HepG2 (cell line): ENCODE results near the gene SCAMP3. TPM values are rescaled to one million over a fixed set of nuclear protein-coding genes. Genes with fewer than 3 reads are reported as not detected.

Experiments used
- ARNTL ChIP-seq: sonication (generic); formaldehyde crosslinking; IDR thresholded peaks from 2 replicates; pipeline ENCODE4 v1.4.0; 2020; ENCODE audit warnings: mild to moderate bottlenecking, missing genetic modification reagents
- ELF1 ChIP-seq: sonication (generic); formaldehyde crosslinking; IDR thresholded peaks from 2 replicates; pipeline ENCODE4 v1.4.0; 2020; ENCODE audit warnings: missing genetic modification reagents
- ELF4 ChIP-seq: sonication (generic); formaldehyde crosslinking; IDR thresholded peaks from 2 replicates; pipeline ENCODE4 v1.5.0; 2020; ENCODE audit warnings: missing genetic modification reagents, mild to moderate bottlenecking, moderate library complexity, borderline replicate concordance
- HNF4A ChIP-seq: sonication (generic); formaldehyde crosslinking; IDR thresholded peaks from 2 replicates; pipeline ENCODE4 v1.4.0; 2020; ENCODE audit warnings: missing genetic modification reagents
- MAFG ChIP-seq: sonication (generic); formaldehyde crosslinking; IDR thresholded peaks from 2 replicates; pipeline ENCODE4 v1.5.1; 2020; ENCODE audit warnings: mild to moderate bottlenecking, missing genetic modification reagents
- MAFK ChIP-seq, 2 experiments: IDR thresholded peaks in 1 of 2; conservative IDR thresholded peaks in 1 of 2; 2 replicates each; pipeline ENCODE4 v1.6.1; 2011; ENCODE audit warnings: improper control_type of control experiment in 2 of 2, low read length in 2 of 2
- SKIL ChIP-seq: sonication (generic); formaldehyde crosslinking; IDR thresholded peaks from 2 replicates; pipeline ENCODE4 v1.8.0; 2022; ENCODE audit warnings: missing genetic modification reagents, mild to moderate bottlenecking, moderate library complexity, borderline replicate concordance
- SMC3 ChIP-seq: IDR thresholded peaks from 2 replicates; pipeline ENCODE4 v1.6.1; 2011; ENCODE audit warnings: low read length, improper control_type of control experiment
- SNRNP70 ChIP-seq: fragments of 200-400 bp; formaldehyde crosslinking; IDR thresholded peaks from 2 replicates; pipeline ENCODE4 v1.6.1; 2017; ENCODE audit warnings: mild to moderate bottlenecking, low read depth, low read length, moderate library complexity
- SRSF1 ChIP-seq: fragments of 200-400 bp; formaldehyde crosslinking; optimal IDR thresholded peaks from 2 replicates; pipeline ENCODE3; 2017; ENCODE audit warnings: mild to moderate bottlenecking, low read depth, low read length, moderate library complexity
- TCF12 ChIP-seq, 2 experiments: fragments of 450-650 bp in 1 of 2; sonication (generic) in 1 of 2; formaldehyde crosslinking in 1 of 2; IDR thresholded peaks; 2 replicates each; pipeline versions ENCODE4 v1.6.1 to v1.8.0; 2017 to 2022; ENCODE audit warnings: antibody characterized with exemption in 1 of 2, mild to moderate bottlenecking in 1 of 2, missing genetic modification reagents in 1 of 2, moderate library complexity in 1 of 2
- TEAD3 ChIP-seq: optimal IDR thresholded peaks from 2 replicates; pipeline ENCODE3; 2016; ENCODE audit warnings: borderline replicate concordance
- ZBTB34 ChIP-seq: sonication (generic); formaldehyde crosslinking; IDR thresholded peaks from 2 replicates; pipeline ENCODE4 v1.8.0; 2022; ENCODE audit warnings: mild to moderate bottlenecking, missing genetic modification reagents
- ZNF264 ChIP-seq: sonication (generic); formaldehyde crosslinking; IDR thresholded peaks from 2 replicates; pipeline ENCODE4 v1.4.0; 2020; ENCODE audit warnings: missing genetic modification reagents
- ZNF34 ChIP-seq: sonication (generic); formaldehyde crosslinking; IDR thresholded peaks from 2 replicates; pipeline ENCODE4 v1.4.0; 2020; ENCODE audit warnings: mild to moderate bottlenecking, missing genetic modification reagents, borderline replicate concordance
- ZNF670 ChIP-seq: sonication (generic); formaldehyde crosslinking; IDR thresholded peaks from 2 replicates; pipeline ENCODE4 v1.8.0; 2022; ENCODE audit warnings: mild to moderate bottlenecking, missing genetic modification reagents, borderline replicate concordance
- polyA plus RNA-seq, 8 experiments: library from polyadenylated mRNA; depleted of rRNA in 3 of 8; stranded (reverse) in 7 of 8; unstranded in 1 of 8; fragments of >200 nt; fragmentation: Illumina TruSeq in 4 of 8; extraction: Trizol in 4 of 8; gene quantifications; 2 replicates each; pipeline versions ENCODE4 v1.2.1 to v1.2.3, GENCODE V29; 2011 to 2016; ENCODE audit warnings: low read depth in 4 of 8, missing spikeins in 1 of 8, mixed read lengths in 1 of 8; ENCODE audit not compliant: insufficient read depth in 1 of 8
- total RNA-seq, 5 experiments: library from RNA; depleted of rRNA; stranded (reverse); fragments of >200 nt; fragmentation: Illumina TruSeq; extraction: Trizol; gene quantifications; 2 replicates each; pipeline ENCODE4 v1.2.3, GENCODE V29; 2016; ENCODE audit warnings: low read depth in 1 of 5
- TF ChIP-seq, protein P1 (sequence below): sonication (generic); formaldehyde crosslinking; IDR thresholded peaks from 2 replicates; pipeline ENCODE4 v1.4.0; 2020; ENCODE audit warnings: missing genetic modification reagents, mild to moderate bottlenecking, borderline replicate concordance
- TF ChIP-seq, protein P2 (sequence below): sonication (generic); formaldehyde crosslinking; IDR thresholded peaks from 2 replicates; pipeline ENCODE4 v1.4.0; 2020; ENCODE audit warnings: missing genetic modification reagents

The SCAMP3 gene
- total and polyA plus RNA-seq, 2 of the 13 experiments (the other 11 are each of a cell fraction or from before 2014, with no cell fraction given): 46.8 to 83.3 TPM

DNA sequence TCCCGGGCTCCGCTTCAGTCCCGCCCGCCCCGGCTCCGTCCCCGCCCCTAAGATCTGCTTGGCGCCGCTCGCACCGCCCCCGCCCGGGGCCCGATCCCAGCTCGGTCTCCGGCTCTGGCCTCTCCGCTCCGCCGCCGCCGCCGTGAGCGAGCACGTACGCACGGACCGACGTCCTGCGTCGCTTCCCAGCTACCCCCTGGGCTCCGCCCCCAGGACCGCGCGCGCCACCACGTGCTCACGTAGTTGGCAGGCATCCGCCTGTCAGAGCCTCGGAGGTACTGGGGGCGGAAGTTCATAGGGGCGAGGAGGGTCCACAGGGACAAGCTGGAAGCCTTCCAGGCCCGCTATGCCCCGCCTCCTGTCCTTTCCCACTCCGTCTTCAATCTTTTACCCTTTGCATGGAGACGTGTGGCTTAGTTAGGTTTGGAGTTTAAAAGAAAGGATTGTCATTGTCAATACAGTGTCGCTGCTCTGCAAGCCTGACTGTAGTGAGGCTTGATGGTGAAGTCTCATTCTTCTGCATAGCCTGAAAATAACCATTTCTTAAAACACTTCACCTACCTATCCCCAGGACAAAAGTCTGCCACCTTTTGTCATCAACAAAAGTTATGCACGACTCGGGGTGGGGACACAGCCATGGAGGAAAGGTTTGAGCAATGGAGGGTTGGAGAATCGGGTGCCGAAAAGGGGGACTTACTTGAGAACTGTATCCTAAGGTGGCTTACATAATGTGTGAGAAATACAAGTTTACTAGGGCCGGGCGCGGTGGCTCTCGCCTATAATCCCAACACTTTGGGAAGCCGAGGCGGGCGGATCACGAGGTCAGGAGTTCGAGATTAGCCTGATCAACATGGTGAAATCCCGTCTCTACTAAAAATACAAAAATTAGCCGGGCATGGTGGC lies 11.4 kb upstream of the SCAMP3 start, which contains the start of gene CLK2 (continued):
- TF ChIP-seq ZBTB34 (CRISPR knock-in tag) (no peak), SKIL (no peak; the same call in 1 of the 2 replicates), ZNF34 (CRISPR knock-in tag) (no peak), ZNF670 (no peak), MAFG (CRISPR knock-in tag) (no peak), MAFK (conservative IDR thresholded peaks at IDR 0.05 in 1 of 2, IDR thresholded peaks at IDR 0.05 in 1 of 2; ENCODE audit: low read length in 2 of 2) (no peak), SRSF1 (peak; percentile 75), ZNF264 (CRISPR knock-in tag) (no peak), TEAD3 (peak; percentile 86), TCF12 (IDR thresholded peaks at IDR 0.05) (no peak), TCF12 (CRISPR knock-in tag; IDR thresholded peaks at IDR 0.05) (no peak), HNF4A (CRISPR knock-in tag) (peak; percentile 53), SMC3 (no peak), ARNTL (CRISPR knock-in tag) (peak; percentile 80), ELF4 (CRISPR knock-in tag) (peak; percentile 18; the same call in 1 of the 2 replicates), SNRNP70 (no peak), ELF1 (CRISPR knock-in tag) (peak; percentile 86)
- TF ChIP-seq, protein P1, sequence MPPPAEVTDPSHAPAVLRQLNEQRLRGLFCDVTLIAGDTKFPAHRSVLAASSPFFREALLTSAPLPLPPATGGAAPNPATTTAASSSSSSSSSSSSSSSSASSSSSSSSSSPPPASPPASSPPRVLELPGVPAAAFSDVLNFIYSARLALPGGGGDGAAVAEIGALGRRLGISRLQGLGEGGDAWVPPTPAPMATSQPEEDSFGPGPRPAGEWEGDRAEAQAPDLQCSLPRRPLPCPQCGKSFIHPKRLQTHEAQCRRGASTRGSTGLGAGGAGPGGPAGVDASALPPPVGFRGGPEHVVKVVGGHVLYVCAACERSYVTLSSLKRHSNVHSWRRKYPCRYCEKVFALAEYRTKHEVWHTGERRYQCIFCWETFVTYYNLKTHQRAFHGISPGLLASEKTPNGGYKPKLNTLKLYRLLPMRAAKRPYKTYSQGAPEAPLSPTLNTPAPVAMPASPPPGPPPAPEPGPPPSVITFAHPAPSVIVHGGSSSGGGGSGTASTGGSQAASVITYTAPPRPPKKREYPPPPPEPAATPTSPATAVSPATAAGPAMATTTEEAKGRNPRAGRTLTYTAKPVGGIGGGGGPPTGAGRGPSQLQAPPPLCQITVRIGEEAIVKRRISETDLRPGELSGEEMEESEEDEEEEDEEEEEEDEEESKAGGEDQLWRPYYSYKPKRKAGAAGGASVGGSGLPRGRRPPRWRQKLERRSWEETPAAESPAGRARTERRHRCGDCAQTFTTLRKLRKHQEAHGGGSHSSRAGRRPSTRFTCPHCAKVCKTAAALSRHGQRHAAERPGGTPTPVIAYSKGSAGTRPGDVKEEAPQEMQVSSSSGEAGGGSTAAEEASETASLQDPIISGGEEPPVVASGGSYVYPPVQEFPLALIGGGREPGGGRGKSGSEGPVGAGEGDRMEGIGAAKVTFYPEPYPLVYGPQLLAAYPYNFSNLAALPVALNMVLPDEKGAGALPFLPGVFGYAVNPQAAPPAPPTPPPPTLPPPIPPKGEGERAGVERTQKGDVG (CRISPR knock-in tag): no peak
- TF ChIP-seq, protein P2, sequence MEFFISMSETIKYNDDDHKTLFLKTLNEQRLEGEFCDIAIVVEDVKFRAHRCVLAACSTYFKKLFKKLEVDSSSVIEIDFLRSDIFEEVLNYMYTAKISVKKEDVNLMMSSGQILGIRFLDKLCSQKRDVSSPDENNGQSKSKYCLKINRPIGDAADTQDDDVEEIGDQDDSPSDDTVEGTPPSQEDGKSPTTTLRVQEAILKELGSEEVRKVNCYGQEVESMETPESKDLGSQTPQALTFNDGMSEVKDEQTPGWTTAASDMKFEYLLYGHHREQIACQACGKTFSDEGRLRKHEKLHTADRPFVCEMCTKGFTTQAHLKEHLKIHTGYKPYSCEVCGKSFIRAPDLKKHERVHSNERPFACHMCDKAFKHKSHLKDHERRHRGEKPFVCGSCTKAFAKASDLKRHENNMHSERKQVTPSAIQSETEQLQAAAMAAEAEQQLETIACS (CRISPR knock-in tag): peak; percentile 97
